Endometrial microvascular endothelial cells (primary cell): ENCODE results near the gene MEX3A. TPM values are rescaled to one million over a fixed set of nuclear protein-coding genes. Genes with fewer than 3 reads are reported as not detected.

ENCODE experiments used
- in situ Hi-C: cut with HindIII; loops from 2 replicates; pipeline ENCODE4 v1.10.0; 2017; ENCODE audit warnings: low sequenced_read_pairs, low pct_unique_long_range_greater_than_20kb; ENCODE audit errors: inconsistent ontology term
- total RNA-seq: library from RNA; depleted of rRNA; stranded (reverse); fragments of >200 nt; gene quantifications from one replicate; pipeline ENCODE4 v1.2.3, GENCODE V29; 2015; ENCODE audit errors: inconsistent ontology term

Gene MEX3A
- total RNA-seq, 1 donor from 2014 or later: 3.3 TPM

- in situ Hi-C loops: no loop called here
Measured at GRCh38 chr1:156104861-156105832, 22.9 kb upstream of the MEX3A start.

GRCh38 chr1:156104065-156104810 lies 22.0 kb upstream of the MEX3A start:
- in situ Hi-C loops: no loop called here

- in situ Hi-C loops: no loop called here
Measured at GRCh38 chr1:156103521-156103947, 21.3 kb upstream of the MEX3A start.

GRCh38 chr1:156102633-156103511 lies 20.6 kb upstream of the MEX3A start:
- in situ Hi-C loops: no loop called here

GRCh38 chr1:156101880-156102279 lies 19.6 kb upstream of the MEX3A start:
- in situ Hi-C loops: no loop called here

- in situ Hi-C loops: no loop called here
Measured at GRCh38 chr1:156100205-156100995, 18.1 kb upstream of the MEX3A start.

GRCh38 chr1:156099282-156099681 lies 17.0 kb upstream of the MEX3A start:
- in situ Hi-C loops: no loop called here

- in situ Hi-C loops: no loop called here
Measured at GRCh38 chr1:156098784-156099183, 16.5 kb upstream of the MEX3A start.

GRCh38 chr1:156097499-156098178 lies 15.4 kb upstream of the MEX3A start:
- in situ Hi-C loops: no loop called here

GRCh38 chr1:156096640-156097391 lies 14.6 kb upstream of the MEX3A start:
- in situ Hi-C loops: no loop called here

- in situ Hi-C loops: no loop called here
Measured at GRCh38 chr1:156095906-156096508, 13.7 kb upstream of the MEX3A start.

- in situ Hi-C loops: no loop called here
Measured at GRCh38 chr1:156091610-156092009, 9.3 kb upstream of the MEX3A start.

- in situ Hi-C loops: no loop called here
Measured at GRCh38 chr1:156090840-156091188, 8.5 kb upstream of the MEX3A start.

- in situ Hi-C loops: no loop called here
Measured at GRCh38 chr1:156090138-156090839, 8.0 kb upstream of the MEX3A start.

GRCh38 chr1:156089704-156090103 lies 7.4 kb upstream of the MEX3A start:
- in situ Hi-C loops: no loop called here

- in situ Hi-C loops: no loop called here
Measured at GRCh38 chr1:156086256-156086662, 4.0 kb upstream of the MEX3A start.
